GM12878 (cell line): Measurements from ENCODE around the gene TMEM72. TPM values are rescaled to one million over a fixed set of nuclear protein-coding genes. Genes with fewer than 3 reads are reported as not detected.

Experiments
- ATF2 ChIP-seq: IDR thresholded peaks from 2 replicates; pipeline ENCODE4 v1.6.1; 2012; ENCODE audit warnings: low read length, inconsistent platforms
- CHD2 ChIP-seq: IDR thresholded peaks from 2 replicates; pipeline ENCODE4 v1.6.1; 2011; ENCODE audit warnings: low read depth, low read length, improper control_type of control experiment, borderline replicate concordance
- E2F4 ChIP-seq: IDR thresholded peaks from 2 replicates; pipeline ENCODE4 v1.6.1; 2012; ENCODE audit warnings: low read depth, low read length, improper control_type of control experiment
- IKZF1 ChIP-seq: fragments of 450-650 bp; conservative IDR thresholded peaks from 2 replicates; pipeline ENCODE4 v1.6.1; 2017; ENCODE audit warnings: antibody characterized with exemption, mild to moderate bottlenecking
- NBN ChIP-seq: fragments of 450-650 bp; IDR thresholded peaks from 2 replicates; pipeline ENCODE4 v1.6.1; 2016
- NKRF ChIP-seq: fragments of 450-650 bp; conservative IDR thresholded peaks from 2 replicates; pipeline ENCODE4 v1.6.1; 2017; ENCODE audit warnings: mild to moderate bottlenecking, moderate library complexity
- NR2F1 ChIP-seq: fragments of 450-650 bp; conservative IDR thresholded peaks from 2 replicates; pipeline ENCODE4 v1.6.1; 2017; ENCODE audit warnings: mild to moderate bottlenecking
- TCF12 ChIP-seq: IDR thresholded peaks from 2 replicates; pipeline ENCODE4 v1.6.1; 2011; ENCODE audit warnings: low read depth, mild to moderate bottlenecking, low read length
- ZBED1 ChIP-seq: IDR thresholded peaks from 2 replicates; pipeline ENCODE4 v1.6.1; 2016; ENCODE audit warnings: borderline replicate concordance
- ZZZ3 ChIP-seq: IDR thresholded peaks from 2 replicates; pipeline ENCODE4 v1.6.1; 2011; ENCODE audit warnings: low read depth; ENCODE audit not compliant: control insufficient read depth, insufficient read length
- polyA plus RNA-seq, 11 experiments: library from polyadenylated mRNA; depleted of rRNA in 4 of 11; unstranded in 6 of 11; stranded (reverse) in 5 of 11; fragments of >200 nt; fragmentation: Nextera tagmentation in 4 of 11; fragmentation: Illumina TruSeq in 1 of 11; extraction: Ambion mirVana in 4 of 11; extraction: Trizol in 1 of 11; gene quantifications; 1 replicate in 1 of 11; 2 replicates in 10 of 11; pipeline versions ENCODE4 v1.2.1 to v1.2.3, GENCODE V29; 2011 to 2016; ENCODE audit warnings: inconsistent platforms in 2 of 11, missing spikeins in 2 of 11, low read depth in 1 of 11
- total RNA-seq, 4 experiments: library from RNA; depleted of rRNA in 3 of 4; stranded (reverse); fragments of >200 nt in 3 of 4; fragmentation: Illumina TruSeq in 1 of 4; extraction: Trizol in 1 of 4; gene quantifications; 2 replicates each; pipeline versions ENCODE4 v1.2.1 to v1.2.3, GENCODE V29; 2013 to 2021

The TMEM72 gene
- total and polyA plus RNA-seq, 10 of the 15 experiments (the other 5 are each of a cell fraction or from before 2014, with no cell fraction given): 0.12 TPM; not detected in 9

- TF ChIP-seq NKRF: 0 out of 2 replicates have a peak, but pooled peaks have one; percentile 31
- peak; percentile 48 for TF ChIP-seq IKZF1
- TF ChIP-seq ZZZ3: no peak
- 0 out of 2 replicates have a peak, but pooled peaks have one; percentile 10 for TF ChIP-seq NR2F1
- 0 out of 2 replicates have a peak, but pooled peaks have one; percentile 6 for TF ChIP-seq ATF2
- TF ChIP-seq TCF12: peak; percentile 67
- TF ChIP-seq E2F4: no peak
- no peak for TF ChIP-seq ZBED1
- peak; percentile 83 for TF ChIP-seq CHD2
- 0 out of 2 replicates have a peak, but pooled peaks have one; percentile 25 for TF ChIP-seq NBN
Measured at GRCh38 chr10:44963772-44964633, 52.9 kb downstream of the TMEM72 start (continued).
